Type B pancreatic cell (in vitro differentiated cells): Measurements from ENCODE around the gene SLC35E3. TPM values are rescaled to one million over a fixed set of nuclear protein-coding genes. Genes with fewer than 3 reads are reported as not detected.

Experiments
- DNase-seq: peaks from one replicate; pipeline ENCODE4 v3.0.0; 2021; ENCODE audit warnings: mixed read lengths; ENCODE audit not compliant: unreplicated experiment; ENCODE audit errors: extremely low spot score
- H3K27ac Mint-ChIP-seq: 2 replicates; pipeline ENCODE4 v1.8.0; 2021; ENCODE audit warnings: mild to moderate bottlenecking, mixed read lengths
- H3K27me3 Mint-ChIP-seq: 2 replicates; pipeline ENCODE4 v1.8.0; 2021; ENCODE audit warnings: mixed read lengths
- H3K36me3 Mint-ChIP-seq: 2 replicates; pipeline ENCODE4 v1.8.0; 2021; ENCODE audit warnings: mixed read lengths
- H3K4me1 Mint-ChIP-seq: one replicate; pipeline ENCODE4 v1.8.0; 2021; ENCODE audit warnings: mixed read lengths; ENCODE audit not compliant: unreplicated experiment
- H3K4me3 Mint-ChIP-seq: 2 replicates; pipeline ENCODE4 v1.8.0; 2021; ENCODE audit warnings: mild to moderate bottlenecking, mixed read lengths
- H3K9me3 Mint-ChIP-seq: 2 replicates; pipeline ENCODE4 v1.8.0; 2021; ENCODE audit warnings: mixed read lengths
- CTCF ChIP-seq: fragments of 200-600 bp; sonication (generic); conservative IDR thresholded peaks from 2 replicates; pipeline ENCODE4 v1.5.0; 2021; ENCODE audit warnings: antibody characterized with exemption, mild to moderate bottlenecking
- total RNA-seq: library from RNA; stranded (reverse); gene quantifications from 2 replicates; pipeline ENCODE4 v1.2.1, GENCODE V29; 2021; ENCODE audit warnings: low replicate concordance

The SLC35E3 gene
- total RNA-seq, 1 donor from 2014 or later: 10.7 TPM

- no peak overlapping the region for H3K4me3 Mint-ChIP-seq
- no peaks in the 10 kb centered on the region for H3K9me3 Mint-ChIP-seq
- no peaks in the 10 kb centered on the region for H3K27me3 Mint-ChIP-seq
- no peak overlapping the region for H3K27ac Mint-ChIP-seq
- H3K4me1 Mint-ChIP-seq: peaks cover 6% of the 10 kb centered on the region
- no peaks in the 10 kb centered on the region for H3K36me3 Mint-ChIP-seq
- no peak for DNase-seq
- no peak for TF ChIP-seq CTCF
Observed at GRCh38 chr12:68789144-68789878, 43.3 kb downstream of the SLC35E3 start.

- Mint-ChIP-seq H3K27me3 (no peaks in the 10 kb centered on the region), H3K27ac (no peak overlapping the region), H3K4me3 (no peak overlapping the region), H3K36me3 (no peaks in the 10 kb centered on the region), H3K9me3 (no peaks in the 10 kb centered on the region), H3K4me1 (peaks cover 6% of the 10 kb centered on the region)
- TF ChIP-seq CTCF: no peak
- DNase-seq: no peak
Observed at GRCh38 chr12:68790081-68790951, 44.3 kb downstream of the SLC35E3 start.

GRCh38 chr12:68790952-68791234, 44.9 kb downstream of the SLC35E3 start:
- no peaks in the 10 kb centered on the region for H3K27me3 Mint-ChIP-seq
- DNase-seq: no peak
- H3K27ac Mint-ChIP-seq: no peak overlapping the region
- H3K9me3 Mint-ChIP-seq: no peaks in the 10 kb centered on the region
- no peak overlapping the region for H3K4me3 Mint-ChIP-seq
- TF ChIP-seq CTCF: no peak
- no peaks in the 10 kb centered on the region for H3K36me3 Mint-ChIP-seq
- peaks cover 6% of the 10 kb centered on the region for H3K4me1 Mint-ChIP-seq

- no peaks in the 10 kb centered on the region for H3K36me3 Mint-ChIP-seq
- H3K27ac Mint-ChIP-seq: no peak overlapping the region
- H3K27me3 Mint-ChIP-seq: no peaks in the 10 kb centered on the region
- no peak overlapping the region for H3K4me3 Mint-ChIP-seq
- no peak for TF ChIP-seq CTCF
- peaks cover 6% of the 10 kb centered on the region for H3K4me1 Mint-ChIP-seq
- H3K9me3 Mint-ChIP-seq: no peaks in the 10 kb centered on the region
- DNase-seq: no peak
Observed at GRCh38 chr12:68791897-68792481, 46.0 kb downstream of the SLC35E3 start.

- Mint-ChIP-seq H3K36me3 (no peaks in the 10 kb centered on the region), H3K27ac (no peak overlapping the region), H3K4me3 (no peak overlapping the region), H3K9me3 (no peaks in the 10 kb centered on the region), H3K4me1 (no peaks in the 10 kb centered on the region), H3K27me3 (no peaks in the 10 kb centered on the region)
- DNase-seq: no peak
- no peak for TF ChIP-seq CTCF
Observed at GRCh38 chr12:68792952-68793351, 47.0 kb downstream of the SLC35E3 start.
